Type B pancreatic cell (in vitro differentiated cells): Measurements from ENCODE around the gene FOXN3. TPM values are rescaled to one million over a fixed set of nuclear protein-coding genes. Genes with fewer than 3 reads are reported as not detected.

ENCODE experiments used
- DNase-seq: peaks from one replicate; pipeline ENCODE4 v3.0.0; 2021; ENCODE audit warnings: mixed read lengths; ENCODE audit not compliant: unreplicated experiment; ENCODE audit errors: extremely low spot score
- H3K27ac Mint-ChIP-seq: 2 replicates; pipeline ENCODE4 v1.8.0; 2021; ENCODE audit warnings: mild to moderate bottlenecking, mixed read lengths
- H3K27me3 Mint-ChIP-seq: 2 replicates; pipeline ENCODE4 v1.8.0; 2021; ENCODE audit warnings: mixed read lengths
- H3K36me3 Mint-ChIP-seq: 2 replicates; pipeline ENCODE4 v1.8.0; 2021; ENCODE audit warnings: mixed read lengths
- H3K4me1 Mint-ChIP-seq: one replicate; pipeline ENCODE4 v1.8.0; 2021; ENCODE audit warnings: mixed read lengths; ENCODE audit not compliant: unreplicated experiment
- H3K4me3 Mint-ChIP-seq: 2 replicates; pipeline ENCODE4 v1.8.0; 2021; ENCODE audit warnings: mild to moderate bottlenecking, mixed read lengths
- H3K9me3 Mint-ChIP-seq: 2 replicates; pipeline ENCODE4 v1.8.0; 2021; ENCODE audit warnings: mixed read lengths
- total RNA-seq: library from RNA; stranded (reverse); gene quantifications from 2 replicates; pipeline ENCODE4 v1.2.1, GENCODE V29; 2021; ENCODE audit warnings: low replicate concordance
- TF ChIP-seq, protein P1 (sequence below): fragments of 200-600 bp; sonication (generic); conservative IDR thresholded peaks from 2 replicates; pipeline ENCODE4 v1.5.0; 2021; ENCODE audit warnings: antibody characterized with exemption, mild to moderate bottlenecking

Gene FOXN3
- total RNA-seq, 1 donor from 2014 or later, result 73.5 TPM

DNA sequence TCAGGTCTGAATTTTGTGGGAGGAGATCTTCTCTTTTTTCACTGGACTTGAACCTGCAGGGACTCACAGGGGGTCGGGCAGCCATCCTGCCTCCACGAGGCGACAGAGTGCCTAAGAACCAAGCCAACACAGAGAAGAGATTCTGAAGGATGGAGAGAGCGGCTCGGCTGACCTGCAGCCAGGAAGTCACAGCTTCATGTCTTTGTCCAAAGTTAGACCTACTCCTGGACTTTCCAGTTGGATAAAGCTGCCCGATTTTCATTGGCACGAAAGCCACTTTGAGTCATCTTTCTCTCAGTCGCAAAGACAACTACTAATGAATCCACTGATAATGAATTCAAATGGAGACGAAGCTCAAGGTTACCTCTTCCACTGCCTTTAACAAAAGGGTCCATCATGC is 106.8 kb downstream of the FOXN3 start:
- Mint-ChIP-seq H3K4me1 (peaks cover 15% of the 10 kb centered on the region), H3K27me3 (no peaks in the 10 kb centered on the region), H3K36me3 (peaks cover 25% of the 10 kb centered on the region), H3K27ac (no peak overlapping the region), H3K9me3 (no peaks in the 10 kb centered on the region), H3K4me3 (no peak overlapping the region)
- DNase-seq, result no peak
- TF ChIP-seq, protein P1, sequence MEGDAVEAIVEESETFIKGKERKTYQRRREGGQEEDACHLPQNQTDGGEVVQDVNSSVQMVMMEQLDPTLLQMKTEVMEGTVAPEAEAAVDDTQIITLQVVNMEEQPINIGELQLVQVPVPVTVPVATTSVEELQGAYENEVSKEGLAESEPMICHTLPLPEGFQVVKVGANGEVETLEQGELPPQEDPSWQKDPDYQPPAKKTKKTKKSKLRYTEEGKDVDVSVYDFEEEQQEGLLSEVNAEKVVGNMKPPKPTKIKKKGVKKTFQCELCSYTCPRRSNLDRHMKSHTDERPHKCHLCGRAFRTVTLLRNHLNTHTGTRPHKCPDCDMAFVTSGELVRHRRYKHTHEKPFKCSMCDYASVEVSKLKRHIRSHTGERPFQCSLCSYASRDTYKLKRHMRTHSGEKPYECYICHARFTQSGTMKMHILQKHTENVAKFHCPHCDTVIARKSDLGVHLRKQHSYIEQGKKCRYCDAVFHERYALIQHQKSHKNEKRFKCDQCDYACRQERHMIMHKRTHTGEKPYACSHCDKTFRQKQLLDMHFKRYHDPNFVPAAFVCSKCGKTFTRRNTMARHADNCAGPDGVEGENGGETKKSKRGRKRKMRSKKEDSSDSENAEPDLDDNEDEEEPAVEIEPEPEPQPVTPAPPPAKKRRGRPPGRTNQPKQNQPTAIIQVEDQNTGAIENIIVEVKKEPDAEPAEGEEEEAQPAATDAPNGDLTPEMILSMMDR, result no peak

DNA sequence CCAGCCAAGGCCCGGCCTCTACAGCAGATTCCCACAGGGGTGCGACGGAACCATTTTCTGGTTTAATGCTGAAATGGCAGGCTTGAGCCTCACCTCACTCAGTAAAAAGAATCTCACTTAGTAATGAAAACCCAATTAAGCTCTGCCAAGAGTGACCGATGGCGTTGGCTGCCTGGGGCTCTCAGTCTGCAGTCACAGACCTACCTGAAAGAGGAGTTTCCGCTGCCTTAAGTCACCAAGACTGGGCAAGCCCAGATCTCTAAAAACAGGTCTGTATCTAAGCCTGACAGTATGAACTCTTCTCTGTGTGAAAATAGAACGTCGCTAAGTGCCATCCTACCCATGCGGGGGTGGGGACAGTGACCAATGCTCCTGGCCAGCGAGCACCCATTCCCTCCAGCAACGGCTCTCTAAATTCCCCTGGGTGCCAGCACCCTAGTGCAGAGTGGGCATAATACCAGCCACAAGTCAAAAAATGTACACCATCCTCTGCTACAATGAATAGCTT is 107.3 kb downstream of the FOXN3 start:
- Mint-ChIP-seq H3K4me3 (no peak overlapping the region), H3K27me3 (no peaks in the 10 kb centered on the region), H3K36me3 (peaks cover 21% of the 10 kb centered on the region), H3K9me3 (no peaks in the 10 kb centered on the region), H3K27ac (no peak overlapping the region), H3K4me1 (peaks cover 20% of the 10 kb centered on the region)
- DNase-seq, result no peak
- TF ChIP-seq, protein P1, result no peak

DNA sequence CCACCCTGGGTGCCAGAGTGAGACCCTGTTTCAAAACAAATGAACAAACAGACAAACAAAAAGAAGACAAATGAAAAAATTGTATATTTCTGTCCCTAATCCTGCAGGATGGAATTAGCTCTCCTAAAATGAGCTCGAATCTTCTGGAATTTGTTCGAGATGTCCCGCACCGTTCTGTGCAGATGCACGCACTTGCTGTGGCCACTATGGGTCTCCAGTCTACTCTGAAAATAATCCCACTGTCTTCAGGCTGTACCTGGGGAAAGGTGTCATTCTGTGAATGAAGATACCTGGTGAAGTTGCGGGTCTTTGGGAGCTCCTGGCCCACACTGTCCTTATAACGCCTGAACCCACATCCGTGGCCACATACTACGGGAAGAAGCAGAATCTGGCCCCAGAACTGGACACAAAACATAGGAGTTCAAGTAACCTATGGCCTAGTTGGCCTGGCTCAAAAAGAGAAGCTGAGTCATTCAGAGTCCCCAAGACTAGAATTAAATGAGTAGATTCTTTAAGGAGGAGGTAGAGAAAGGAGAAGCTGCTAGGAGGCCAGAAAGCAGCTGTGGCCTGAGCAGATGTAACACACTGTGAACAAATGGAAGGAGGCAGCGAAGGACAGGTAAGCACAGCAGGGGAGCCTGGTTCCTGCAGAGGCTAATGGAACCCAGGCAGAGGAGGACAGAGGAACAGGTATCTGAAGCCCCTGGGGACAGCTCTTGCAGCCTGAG is 108.6 kb downstream of the FOXN3 start:
- Mint-ChIP-seq H3K27me3 (no peaks in the 10 kb centered on the region), H3K36me3 (peaks cover 10% of the 10 kb centered on the region), H3K4me3 (no peak overlapping the region), H3K9me3 (no peaks in the 10 kb centered on the region), H3K27ac (no peak overlapping the region), H3K4me1 (peaks cover 33% of the 10 kb centered on the region)
- TF ChIP-seq, protein P1, result no peak
- DNase-seq, result no peak

DNA sequence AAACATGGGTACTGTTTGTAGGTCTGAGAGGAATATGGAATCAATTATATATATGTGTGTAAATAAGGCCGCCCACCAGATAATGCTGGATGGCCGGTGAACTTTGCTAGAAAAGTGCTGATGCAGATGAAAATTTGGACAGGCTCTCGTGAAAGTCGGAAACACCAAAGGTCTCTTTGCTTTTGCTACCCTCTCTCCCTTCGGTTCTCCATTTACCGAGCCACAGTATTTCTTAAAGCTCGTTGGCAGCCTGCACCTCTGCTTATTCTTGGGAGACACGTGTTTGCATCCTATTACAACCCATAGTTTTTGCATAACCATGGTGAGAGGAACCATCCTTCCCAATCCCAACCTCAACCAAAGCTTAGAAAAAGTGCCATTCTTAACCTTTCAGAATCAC is 109.6 kb downstream of the FOXN3 start:
- Mint-ChIP-seq H3K27ac (no peak overlapping the region), H3K27me3 (no peaks in the 10 kb centered on the region), H3K9me3 (no peaks in the 10 kb centered on the region), H3K4me3 (no peak overlapping the region), H3K4me1 (peaks cover 42% of the 10 kb centered on the region), H3K36me3 (peaks cover 16% of the 10 kb centered on the region)
- DNase-seq, result no peak
- TF ChIP-seq, protein P1, result no peak

DNA sequence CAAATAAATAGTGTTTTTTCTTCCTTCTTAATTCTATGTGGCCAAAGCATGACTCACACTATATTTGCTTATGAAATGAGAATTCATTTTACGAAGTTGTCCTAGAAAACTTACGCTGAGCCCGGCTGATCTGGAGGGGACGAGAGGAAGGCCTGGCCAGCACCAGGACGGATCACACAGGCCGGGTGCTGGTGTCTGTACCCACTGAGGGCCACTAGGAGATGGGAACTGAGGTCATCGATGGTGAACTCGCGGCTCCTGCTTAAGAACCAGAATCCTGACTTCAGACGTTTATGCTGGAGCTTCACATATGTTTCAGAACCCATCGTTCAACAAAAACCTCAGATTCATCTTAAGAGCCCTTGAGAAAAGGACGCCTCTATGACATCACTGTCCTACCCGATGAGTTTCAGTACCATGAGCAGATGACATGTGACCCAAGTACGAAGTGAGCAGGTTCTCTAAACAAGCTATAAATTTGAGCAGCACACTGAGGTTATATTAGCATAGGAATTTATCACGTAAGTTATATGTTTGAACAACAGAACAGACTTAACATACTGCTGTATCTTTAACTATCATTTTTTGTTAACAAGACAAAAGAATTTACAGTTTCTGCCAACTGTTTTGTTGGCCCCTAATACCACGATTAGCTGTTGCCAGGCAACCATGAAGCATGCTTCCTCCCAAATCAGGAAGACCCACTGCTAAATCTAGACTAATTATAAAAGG is 111.9 kb downstream of the FOXN3 start:
- Mint-ChIP-seq H3K4me1 (peaks cover 42% of the 10 kb centered on the region), H3K27me3 (no peaks in the 10 kb centered on the region), H3K36me3 (peaks cover 25% of the 10 kb centered on the region), H3K4me3 (peak overlapping the region; percentile 11), H3K27ac (peak overlapping the region; percentile 45), H3K9me3 (peaks cover 4% of the 10 kb centered on the region)
- TF ChIP-seq, protein P1, result no peak
- no peak for DNase-seq
